ENCODE data around the gene IL17B.

The IL17B gene

GRCh38 chr5:149422366-149423048 is 43.4 kb upstream of the IL17B start:
- no peak overlapping the region for H3K9ac ChIP-seq (ENCODE audit: insufficient read length)
- no peak for DNase-seq (ENCODE audit: low read depth, low spot score)
- no peaks in the 10 kb centered on the region; the same call in 1 of the 2 replicates for H3K36me3 ChIP-seq (ENCODE audit: insufficient read depth, low read length)
- no peak overlapping the region for H3K4me3 ChIP-seq
- H3K27ac ChIP-seq: no peak overlapping the region
- TF ChIP-seq EZH2 (IDR thresholded peaks at IDR 0.05): no peak
- no peak for TF ChIP-seq FOXP2 (optimal IDR thresholded peaks at IDR 0.05; ENCODE audit: control extremely low read depth, extremely low read length, insufficient read depth)
- no peak for TF ChIP-seq POLR2AphosphoS5 (IDR thresholded peaks at IDR 0.05; ENCODE audit: borderline replicate concordance, low read depth, low read length)
- no peaks in the 10 kb centered on the region for H3K9me3 ChIP-seq (ENCODE audit: low read depth, low read length)

DNA sequence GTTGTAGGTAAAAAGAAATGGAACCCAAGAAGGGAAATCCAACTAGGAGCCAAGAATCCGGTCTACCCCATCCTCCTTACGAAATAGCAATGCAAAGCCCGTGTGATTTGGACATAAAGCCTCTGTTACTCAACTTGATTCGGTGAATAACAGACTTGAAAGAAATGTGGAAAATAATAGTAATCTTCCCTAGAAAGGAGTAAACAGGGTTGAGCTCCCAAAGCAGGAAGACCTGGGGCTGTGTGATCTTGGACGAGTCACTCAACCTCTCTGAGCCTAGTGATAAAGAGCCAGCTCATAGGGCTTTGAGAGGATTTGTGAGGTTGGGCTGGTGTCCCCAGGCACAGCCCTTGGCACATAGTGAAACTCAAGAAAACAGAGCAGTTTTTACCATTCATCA is 42.7 kb upstream of the IL17B start:
- TF ChIP-seq POLR2AphosphoS5 (IDR thresholded peaks at IDR 0.05; ENCODE audit: borderline replicate concordance, low read depth, low read length) (no peak), FOXP2 (optimal IDR thresholded peaks at IDR 0.05; ENCODE audit: control extremely low read depth, extremely low read length, insufficient read depth) (no peak), EZH2 (IDR thresholded peaks at IDR 0.05) (no peak)
- no peaks in the 10 kb centered on the region for H3K9me3 ChIP-seq (ENCODE audit: low read depth, low read length)
- no peak overlapping the region for H3K27ac ChIP-seq
- H3K9ac ChIP-seq (ENCODE audit: insufficient read length): no peak overlapping the region
- DNase-seq (ENCODE audit: low read depth, low spot score): no peak
- H3K36me3 ChIP-seq (ENCODE audit: insufficient read depth, low read length): no peaks in the 10 kb centered on the region; the same call in 1 of the 2 replicates
- no peak overlapping the region for H3K4me3 ChIP-seq

DNA sequence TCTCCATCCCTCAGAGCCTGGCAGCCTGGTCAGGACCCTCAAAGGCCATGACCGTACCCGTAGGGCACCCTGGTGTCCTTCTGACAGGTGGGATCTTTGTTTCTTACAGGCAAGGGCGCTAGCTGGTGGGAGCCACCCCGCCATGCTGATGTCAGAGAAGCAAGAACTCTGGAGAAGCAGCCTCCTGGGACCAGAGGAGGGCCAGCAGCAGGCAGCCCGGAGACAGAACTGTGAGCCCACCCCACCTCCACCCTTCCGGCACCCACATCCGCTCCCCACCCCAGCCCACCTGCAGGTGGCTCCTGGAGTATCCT is 42.2 kb upstream of the IL17B start:
- no peak for TF ChIP-seq FOXP2 (optimal IDR thresholded peaks at IDR 0.05; ENCODE audit: control extremely low read depth, extremely low read length, insufficient read depth)
- no peak for TF ChIP-seq POLR2AphosphoS5 (IDR thresholded peaks at IDR 0.05; ENCODE audit: borderline replicate concordance, low read depth, low read length)
- no peak for TF ChIP-seq EZH2 (IDR thresholded peaks at IDR 0.05)
- no peak overlapping the region for H3K27ac ChIP-seq
- DNase-seq (ENCODE audit: low read depth, low spot score): no peak
- no peak overlapping the region for H3K4me3 ChIP-seq
- no peak overlapping the region for H3K9ac ChIP-seq (ENCODE audit: insufficient read length)
- H3K9me3 ChIP-seq (ENCODE audit: low read depth, low read length): no peaks in the 10 kb centered on the region
- no peaks in the 10 kb centered on the region; the same call in 1 of the 2 replicates for H3K36me3 ChIP-seq (ENCODE audit: insufficient read depth, low read length)

DNA sequence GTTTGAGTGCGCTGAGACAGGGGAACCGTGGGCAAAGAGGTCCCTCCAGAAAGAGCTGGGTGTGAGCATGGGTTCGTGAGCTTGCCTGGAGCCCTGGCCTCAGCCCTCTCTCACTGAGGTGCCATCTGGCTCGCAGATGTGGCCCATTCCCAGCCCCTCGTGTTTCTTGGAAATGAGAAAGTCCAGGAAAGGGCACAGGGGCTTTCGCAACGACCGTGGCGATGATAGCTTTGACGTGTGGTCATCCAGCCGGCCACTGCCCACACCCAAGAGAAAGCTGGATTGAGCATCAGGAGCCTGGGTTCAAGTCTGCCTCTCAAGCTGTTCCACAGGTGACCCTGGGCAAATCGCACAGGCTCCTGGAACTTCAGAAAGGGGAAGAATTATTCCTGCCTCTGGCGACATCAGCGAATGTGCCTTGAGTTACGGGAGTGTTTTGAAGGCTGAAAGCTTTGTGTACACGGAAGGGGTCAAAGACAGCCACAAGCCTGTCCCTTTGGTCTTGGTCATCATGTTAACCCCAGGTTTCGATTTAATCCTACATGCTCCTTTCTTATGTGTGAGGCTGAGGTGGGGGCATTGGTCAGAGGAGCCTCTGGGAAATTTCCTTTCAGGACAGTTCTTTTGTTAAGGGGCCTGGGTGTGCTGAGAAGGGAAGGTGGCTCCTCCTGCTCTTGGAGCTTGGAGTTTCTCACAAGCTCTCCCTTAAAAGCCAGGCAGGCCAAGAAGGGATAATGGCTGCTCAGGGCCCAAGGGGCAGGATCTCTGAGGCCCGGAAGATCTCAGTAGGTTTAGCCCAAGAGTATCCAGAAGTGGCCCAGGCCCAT is 41.7 kb upstream of the IL17B start:
- Histone ChIP-seq H3K27ac (no peak overlapping the region), H3K9ac (ENCODE audit: insufficient read length) (no peak overlapping the region)
- DNase-seq (ENCODE audit: low read depth, low spot score): no peak

GRCh38 chr5:149419859-149420544 is 40.9 kb upstream of the IL17B start:
- no peak overlapping the region for H3K9ac ChIP-seq (ENCODE audit: insufficient read length)
- no peak overlapping the region for H3K27ac ChIP-seq
- H3K9me3 ChIP-seq (ENCODE audit: low read depth, low read length): no peaks in the 10 kb centered on the region
- H3K36me3 ChIP-seq (ENCODE audit: insufficient read depth, low read length): no peaks in the 10 kb centered on the region; the same call in 1 of the 2 replicates
- DNase-seq (ENCODE audit: low read depth, low spot score): no peak
- no peak for TF ChIP-seq FOXP2 (optimal IDR thresholded peaks at IDR 0.05; ENCODE audit: control extremely low read depth, extremely low read length, insufficient read depth)
- no peak for TF ChIP-seq POLR2AphosphoS5 (IDR thresholded peaks at IDR 0.05; ENCODE audit: borderline replicate concordance, low read depth, low read length)
- no peak for TF ChIP-seq EZH2 (IDR thresholded peaks at IDR 0.05)
- no peak overlapping the region for H3K4me3 ChIP-seq

More for the DNA sequence above, 41.7 kb upstream of the IL17B start:
- no peaks in the 10 kb centered on the region for H3K9me3 ChIP-seq (ENCODE audit: low read depth, low read length)
- no peaks in the 10 kb centered on the region; the same call in 1 of the 2 replicates for H3K36me3 ChIP-seq (ENCODE audit: insufficient read depth, low read length)
- H3K4me3 ChIP-seq: no peak overlapping the region
- TF ChIP-seq EZH2 (IDR thresholded peaks at IDR 0.05): no peak
- no peak for TF ChIP-seq POLR2AphosphoS5 (IDR thresholded peaks at IDR 0.05; ENCODE audit: borderline replicate concordance, low read depth, low read length)
- no peak for TF ChIP-seq FOXP2 (optimal IDR thresholded peaks at IDR 0.05; ENCODE audit: control extremely low read depth, extremely low read length, insufficient read depth)

GRCh38 chr5:149419532-149419858 is 40.4 kb upstream of the IL17B start:
- no peak for DNase-seq (ENCODE audit: low read depth, low spot score)
- H3K27ac ChIP-seq: no peak overlapping the region
- no peak overlapping the region for H3K9ac ChIP-seq (ENCODE audit: insufficient read length)
- no peak overlapping the region for H3K4me3 ChIP-seq
- no peaks in the 10 kb centered on the region for H3K9me3 ChIP-seq (ENCODE audit: low read depth, low read length)
- TF ChIP-seq FOXP2 (optimal IDR thresholded peaks at IDR 0.05; ENCODE audit: control extremely low read depth, extremely low read length, insufficient read depth) (no peak), EZH2 (IDR thresholded peaks at IDR 0.05) (no peak), POLR2AphosphoS5 (IDR thresholded peaks at IDR 0.05; ENCODE audit: borderline replicate concordance, low read depth, low read length) (no peak)
- no peaks in the 10 kb centered on the region; the same call in 1 of the 2 replicates for H3K36me3 ChIP-seq (ENCODE audit: insufficient read depth, low read length)

DNA sequence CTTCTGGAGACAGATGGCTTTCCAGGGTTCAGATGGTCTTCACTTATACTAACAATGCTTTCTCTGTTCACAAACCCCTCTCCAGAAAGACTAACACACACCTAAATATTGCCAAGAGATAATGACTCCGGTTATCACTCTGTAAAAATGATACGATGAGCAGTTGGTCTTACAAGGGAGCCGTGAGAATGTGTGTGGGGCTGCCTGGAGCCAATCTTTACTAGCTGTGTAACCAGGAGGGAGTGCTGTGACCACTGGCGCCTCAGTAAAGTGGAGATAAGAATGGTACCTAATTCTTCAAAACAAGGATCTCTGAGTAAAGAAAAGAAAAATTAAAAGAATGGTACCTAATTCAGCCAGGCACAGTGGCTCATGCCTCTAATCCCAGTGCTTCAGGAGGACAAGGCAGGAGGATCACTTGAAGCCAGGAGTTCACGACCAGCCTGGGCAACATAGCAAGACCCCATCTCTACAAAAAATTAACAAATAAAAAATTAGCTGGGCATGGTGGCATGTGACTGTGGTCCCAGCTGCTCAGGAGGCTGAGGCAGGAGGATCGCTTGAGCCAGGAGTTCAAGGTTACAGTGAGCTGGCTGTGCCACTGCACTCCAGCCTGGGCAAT is 39.9 kb upstream of the IL17B start:
- no peak for DNase-seq (ENCODE audit: low read depth, low spot score)
- H3K4me3 ChIP-seq: no peak overlapping the region
- H3K9ac ChIP-seq (ENCODE audit: insufficient read length): no peak overlapping the region
- no peak overlapping the region for H3K27ac ChIP-seq
- no peaks in the 10 kb centered on the region for H3K9me3 ChIP-seq (ENCODE audit: low read depth, low read length)
- TF ChIP-seq EZH2 (IDR thresholded peaks at IDR 0.05) (no peak), FOXP2 (optimal IDR thresholded peaks at IDR 0.05; ENCODE audit: control extremely low read depth, extremely low read length, insufficient read depth) (no peak), POLR2AphosphoS5 (IDR thresholded peaks at IDR 0.05; ENCODE audit: borderline replicate concordance, low read depth, low read length) (no peak)
- H3K36me3 ChIP-seq (ENCODE audit: insufficient read depth, low read length): no peaks in the 10 kb centered on the region; the same call in 1 of the 2 replicates

Measured in SK-N-MC (cell line).